ENCODE measurements around the gene GINS2. TPM values are rescaled to one million over a fixed set of nuclear protein-coding genes. Genes with fewer than 3 reads are reported as not detected.

The GINS2 gene
- total RNA-seq, 1 experiment from 2014 or later: 20.2 TPM

GRCh38 chr16:85707528-85708095 is 18.9 kb upstream of the GINS2 start:
- TF ChIP-seq CTCF (conservative IDR thresholded peaks at IDR 0.05) (no peak), EZH2 (IDR thresholded peaks at IDR 0.05; ENCODE audit: low read depth) (no peak)
- Histone ChIP-seq H3K9me3 (ENCODE audit: insufficient read depth, low read depth) (peaks cover 4% of the 10 kb centered on the region; the same call in 1 of the 2 replicates), H2AFZ (no peak overlapping the region), H3K4me1 (replicated peaks; ENCODE audit: insufficient read depth) (no peaks in the 10 kb centered on the region), H3K27ac (no peak overlapping the region), H3K4me2 (no peak overlapping the region), H3K79me2 (ENCODE audit: low read depth) (no peaks in the 10 kb centered on the region), H3K9me2 (ENCODE audit: insufficient read depth) (no peaks in the 10 kb centered on the region), H3F3A (ENCODE audit: insufficient read depth, low read depth) (no peaks in the 10 kb centered on the region; the same call in 1 of the 2 replicates), H3K36me3 (ENCODE audit: low read depth) (no peaks in the 10 kb centered on the region; the same call in 1 of the 2 replicates), H3K4me3 (no peak overlapping the region), H3K27me3 (ENCODE audit: insufficient read depth, low read depth) (no peaks in the 10 kb centered on the region), H4K20me1 (ENCODE audit: insufficient read depth) (no peaks in the 10 kb centered on the region)
- ChIA-PET POLR2A (ENCODE audit: unreplicated experiment) (no interaction called here), CTCF (no interaction called here)
- DNase-seq: no peak
- BruUV-seq (replicated peaks): no TSS peak
- intact Hi-C loops (cut with micrococcal nuclease; ENCODE audit: unreplicated experiment): no loop called here

GRCh38 chr16:85706449-85707034 is 17.8 kb upstream of the GINS2 start:
- no peak for DNase-seq
- CTCF ChIA-PET: no interaction called here
- Histone ChIP-seq H3K4me3 (no peak overlapping the region), H3K9me2 (ENCODE audit: insufficient read depth) (no peaks in the 10 kb centered on the region), H3F3A (ENCODE audit: insufficient read depth, low read depth) (no peaks in the 10 kb centered on the region; the same call in 1 of the 2 replicates), H3K27me3 (ENCODE audit: insufficient read depth, low read depth) (no peaks in the 10 kb centered on the region), H3K27ac (no peak overlapping the region), H3K4me1 (replicated peaks; ENCODE audit: insufficient read depth) (no peaks in the 10 kb centered on the region), H3K36me3 (ENCODE audit: low read depth) (no peaks in the 10 kb centered on the region; the same call in 1 of the 2 replicates), H3K9me3 (ENCODE audit: insufficient read depth, low read depth) (no peaks in the 10 kb centered on the region), H2AFZ (no peak overlapping the region), H3K4me2 (no peak overlapping the region), H3K79me2 (ENCODE audit: low read depth) (no peaks in the 10 kb centered on the region), H4K20me1 (ENCODE audit: insufficient read depth) (no peaks in the 10 kb centered on the region)
- POLR2A ChIA-PET (ENCODE audit: unreplicated experiment): no interaction called here
- TF ChIP-seq EZH2 (IDR thresholded peaks at IDR 0.05; ENCODE audit: low read depth) (no peak), CTCF (conservative IDR thresholded peaks at IDR 0.05) (no peak)
- no TSS peak for BruUV-seq (replicated peaks)
- intact Hi-C loops (cut with micrococcal nuclease; ENCODE audit: unreplicated experiment): no loop called here

- Histone ChIP-seq H4K20me1 (ENCODE audit: insufficient read depth) (no peaks in the 10 kb centered on the region), H3K4me1 (replicated peaks; ENCODE audit: insufficient read depth) (no peaks in the 10 kb centered on the region), H3K9me2 (ENCODE audit: insufficient read depth) (no peaks in the 10 kb centered on the region), H3K9me3 (ENCODE audit: insufficient read depth, low read depth) (no peaks in the 10 kb centered on the region), H3K27ac (no peak overlapping the region), H3K4me3 (no peak overlapping the region), H3K4me2 (no peak overlapping the region), H3K36me3 (ENCODE audit: low read depth) (no peaks in the 10 kb centered on the region; the same call in 1 of the 2 replicates), H2AFZ (no peak overlapping the region), H3K79me2 (ENCODE audit: low read depth) (no peaks in the 10 kb centered on the region), H3F3A (ENCODE audit: insufficient read depth, low read depth) (no peaks in the 10 kb centered on the region; the same call in 1 of the 2 replicates), H3K27me3 (ENCODE audit: insufficient read depth, low read depth) (no peaks in the 10 kb centered on the region)
- CTCF ChIA-PET: no interaction called here
- no peak for DNase-seq
- POLR2A ChIA-PET (ENCODE audit: unreplicated experiment): no interaction called here
- intact Hi-C loops (cut with micrococcal nuclease; ENCODE audit: unreplicated experiment): no loop called here
- BruUV-seq (replicated peaks): no TSS peak
- TF ChIP-seq EZH2 (IDR thresholded peaks at IDR 0.05; ENCODE audit: low read depth): no peak
- no peak for TF ChIP-seq CTCF (conservative IDR thresholded peaks at IDR 0.05)
These were observed 16.4 kb upstream of the GINS2 start for GRCh38 chr16:85704900-85705846.
